HG03159 (cell line): ENCODE data around the gene DRD5.
"Not testable (repeated sequence)": the region's sequence is repeated elsewhere in the genome, so short reads cannot be mapped to it uniquely, and the experiment has no call there.

ENCODE experiments used
- ATAC-seq: cut with Tn5 transposase; IDR thresholded peaks from one replicate; pipeline ENCODE4 v1.9.1; 2021; ENCODE audit warnings: mild to moderate bottlenecking, moderate library complexity; ENCODE audit not compliant: unreplicated experiment

The DRD5 gene

DNA sequence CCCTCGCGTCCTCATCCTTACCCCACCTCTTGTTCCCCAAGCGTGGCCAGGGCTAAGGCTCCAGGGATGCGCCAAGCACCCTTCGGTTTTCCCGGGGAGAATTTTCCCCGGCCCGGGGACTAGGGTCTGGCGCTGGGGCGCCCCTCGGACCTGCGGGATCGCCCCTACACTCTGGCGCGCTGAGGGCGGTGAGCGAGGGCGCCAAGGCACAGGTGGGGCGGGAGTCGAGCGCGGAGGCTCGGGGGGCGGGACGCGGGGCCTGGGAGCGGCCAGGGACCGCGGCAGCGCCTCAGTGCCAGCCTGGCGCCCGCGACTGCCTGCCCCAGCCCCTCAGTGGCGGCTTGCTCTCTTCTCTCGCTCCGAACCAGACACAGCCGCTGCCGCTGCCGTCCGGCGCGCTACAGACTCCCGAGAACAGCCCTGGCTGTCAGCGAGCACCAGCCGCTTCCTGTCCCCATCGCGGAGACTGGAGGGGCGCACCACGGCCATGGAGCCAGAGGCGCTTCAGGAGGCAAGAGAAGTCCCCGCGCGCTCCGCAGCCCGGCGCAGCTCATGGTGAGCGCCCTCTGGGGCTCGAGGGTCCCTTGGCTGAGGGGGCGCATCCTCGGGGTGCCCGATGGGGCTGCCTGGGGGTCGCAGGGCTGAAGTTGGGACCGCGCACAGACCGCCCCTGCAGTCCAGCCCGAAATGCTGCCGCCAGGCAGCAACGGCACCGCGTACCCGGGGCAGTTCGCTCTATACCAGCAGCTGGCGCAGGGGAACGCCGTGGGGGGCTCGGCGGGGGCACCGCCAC, at the start of gene DRD5:
DRD5 (plus strand) TSS at position 292 of the 793 bp plus-strand sequence; CDS start at position 688, 396 bp downstream.
- ATAC-seq = no peak

DNA sequence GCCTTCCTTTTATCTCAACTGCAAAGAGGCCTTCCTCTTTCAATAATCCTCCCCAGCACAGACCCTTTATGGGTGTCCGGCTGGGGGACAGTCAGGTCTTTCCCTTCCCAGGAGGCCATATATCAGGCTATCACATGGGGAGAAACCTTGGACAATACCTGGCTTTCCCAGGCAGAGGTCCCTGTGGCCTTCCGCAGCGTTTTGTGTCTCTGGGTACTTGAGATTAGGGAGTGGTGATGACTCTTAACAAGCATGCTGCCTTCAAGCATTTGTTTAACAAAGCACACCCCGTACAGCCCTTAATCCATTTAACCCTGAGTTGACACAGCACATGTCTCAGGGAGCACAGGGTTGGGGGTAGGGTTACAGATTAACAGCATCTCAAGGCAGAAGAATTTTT, 49.2 kb upstream of the DRD5 start:
- ATAC-seq = not testable (repeated sequence)

DNA sequence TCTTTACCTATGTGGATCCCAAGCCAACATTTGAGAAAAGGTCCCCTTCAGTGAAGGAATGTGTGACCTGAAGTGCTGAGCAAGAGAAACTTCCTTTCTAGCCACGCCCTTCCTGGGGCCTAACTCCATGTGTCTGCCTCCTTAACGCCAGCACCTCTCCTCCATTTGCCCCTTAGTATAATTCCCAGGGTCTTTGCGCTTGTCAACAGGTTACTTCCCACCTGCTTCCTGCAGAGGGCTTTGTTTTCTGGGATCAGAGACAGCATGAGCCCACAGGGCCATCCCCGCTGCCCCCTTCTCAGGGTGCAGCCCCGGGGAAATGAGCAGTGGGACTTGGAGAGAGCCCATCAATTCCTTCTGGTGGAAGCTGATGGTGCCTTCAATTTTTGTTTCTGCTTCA, 45.9 kb upstream of the DRD5 start:
- ATAC-seq = no peak

DNA sequence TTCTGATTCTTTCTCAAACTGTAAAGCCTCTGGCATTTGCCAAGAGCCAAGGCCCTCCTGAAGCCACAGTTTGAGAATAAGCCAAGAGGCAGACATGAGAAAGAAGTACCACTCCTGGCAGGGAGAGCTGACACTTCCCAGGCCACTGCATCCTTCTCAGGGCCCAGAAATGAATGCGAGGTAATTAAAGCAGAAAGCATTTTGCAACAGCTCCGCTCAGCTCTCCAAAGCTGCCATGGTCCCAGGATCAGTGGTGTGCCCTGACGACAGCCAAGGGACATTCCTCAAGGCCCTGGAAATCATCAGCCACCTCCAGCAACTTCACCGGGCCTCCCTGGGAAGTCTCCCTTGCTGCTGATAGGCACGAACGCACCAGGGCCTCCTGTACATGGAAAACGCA, 44.2 kb upstream of the DRD5 start:
- not testable (repeated sequence) for ATAC-seq

DNA sequence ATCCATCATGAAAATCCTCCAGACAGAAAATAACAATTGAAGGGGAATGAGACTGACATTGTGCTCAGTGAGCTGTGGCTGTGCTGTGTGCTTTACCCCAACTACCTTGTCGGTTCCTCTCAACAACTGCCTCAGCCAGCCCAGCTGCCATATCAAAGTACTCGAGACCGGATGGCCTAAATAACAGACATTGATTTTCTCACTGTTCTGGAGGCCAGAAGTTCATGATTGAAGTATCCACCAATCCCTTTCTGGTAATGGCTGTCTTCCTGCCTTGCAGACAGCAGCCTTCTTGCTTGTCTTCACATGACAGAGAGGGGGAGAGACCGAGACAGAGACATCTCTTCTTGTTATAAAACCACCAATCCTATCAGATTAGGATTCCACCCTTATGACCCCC, 37.6 kb upstream of the DRD5 start:
- not testable (repeated sequence) for ATAC-seq

DNA sequence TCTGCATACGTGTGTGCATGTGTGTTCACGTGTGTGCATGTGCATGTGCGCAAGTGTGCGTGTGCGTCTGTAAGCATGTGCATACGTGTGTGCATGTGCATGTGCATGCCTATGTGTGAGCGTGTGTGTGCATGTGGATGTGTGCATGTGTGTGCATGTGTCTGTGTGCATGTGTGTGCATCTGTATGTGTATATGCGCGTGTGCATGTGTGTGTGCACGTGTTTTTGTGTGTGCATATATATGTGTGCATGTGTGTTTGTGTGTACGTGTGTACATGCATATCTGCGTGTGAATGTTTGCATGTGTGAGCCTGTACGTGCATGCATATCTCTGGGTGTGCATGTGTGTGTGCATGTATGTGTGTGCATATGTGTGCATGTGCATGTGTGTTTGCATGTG, 35.7 kb upstream of the DRD5 start:
- no peak for ATAC-seq

DNA sequence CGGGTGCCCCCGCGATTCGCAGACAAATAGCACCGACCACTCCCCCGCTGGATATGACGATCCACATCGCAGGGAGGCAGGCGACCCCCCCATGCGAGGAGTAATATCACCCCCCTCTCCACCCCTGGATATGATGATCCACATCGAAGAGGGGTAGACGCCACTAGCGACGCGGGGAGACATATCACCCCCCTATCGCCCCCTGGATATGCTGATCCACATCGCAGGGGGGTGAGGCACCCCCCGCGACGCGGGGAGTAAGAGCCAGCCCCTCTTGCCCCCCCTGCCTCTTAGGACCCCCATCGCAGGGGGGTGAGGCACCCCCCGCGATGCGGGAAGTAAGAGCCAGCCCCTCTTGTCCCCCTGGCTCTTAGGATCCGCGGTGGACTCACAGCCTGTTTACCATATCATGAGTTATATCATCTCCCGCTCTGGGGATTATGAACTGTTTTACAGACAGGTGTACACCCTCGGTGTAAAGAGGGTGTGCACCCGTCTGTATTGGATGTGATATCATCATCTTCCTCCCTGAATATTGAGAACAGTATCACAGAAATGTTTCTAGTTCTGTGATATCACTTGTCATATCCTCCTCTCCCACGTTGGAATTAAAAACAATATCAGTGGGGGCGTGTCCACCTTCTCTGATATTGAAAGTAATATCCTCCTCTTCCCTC, 22.7 kb upstream of the DRD5 start:
- no peak for ATAC-seq

DNA sequence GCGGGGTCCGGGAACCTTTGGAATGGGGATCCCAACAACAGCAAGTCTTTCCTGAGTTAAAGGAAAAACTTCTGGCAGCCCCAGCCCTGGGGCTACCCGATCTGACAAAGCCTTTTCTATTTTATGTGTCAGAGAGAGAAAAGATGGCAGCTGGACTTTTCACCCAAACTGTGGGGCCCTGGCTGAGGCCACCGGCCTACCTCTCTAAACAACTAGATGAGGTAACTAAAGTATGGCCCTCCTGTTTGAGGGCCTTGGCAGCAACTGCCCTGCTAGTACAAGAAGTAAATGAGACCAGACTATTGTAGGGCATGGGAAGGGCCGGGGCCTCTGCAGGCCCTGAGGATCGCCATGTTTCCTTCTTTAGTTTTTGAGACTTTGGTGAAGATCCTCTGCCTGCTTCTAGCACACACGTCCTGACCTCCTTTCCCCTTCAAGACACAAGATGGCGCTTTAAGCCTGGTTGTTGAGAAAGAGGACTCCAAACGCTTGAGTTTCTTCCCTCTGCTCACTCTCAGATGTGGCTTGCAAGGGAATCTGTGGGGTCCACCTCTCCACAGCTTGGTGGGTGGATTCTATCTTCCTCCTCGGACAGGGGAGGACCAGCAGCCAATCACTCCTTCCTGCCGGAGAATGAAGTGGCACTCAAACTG, 18.5 kb upstream of the DRD5 start:
- ATAC-seq = no peak

DNA sequence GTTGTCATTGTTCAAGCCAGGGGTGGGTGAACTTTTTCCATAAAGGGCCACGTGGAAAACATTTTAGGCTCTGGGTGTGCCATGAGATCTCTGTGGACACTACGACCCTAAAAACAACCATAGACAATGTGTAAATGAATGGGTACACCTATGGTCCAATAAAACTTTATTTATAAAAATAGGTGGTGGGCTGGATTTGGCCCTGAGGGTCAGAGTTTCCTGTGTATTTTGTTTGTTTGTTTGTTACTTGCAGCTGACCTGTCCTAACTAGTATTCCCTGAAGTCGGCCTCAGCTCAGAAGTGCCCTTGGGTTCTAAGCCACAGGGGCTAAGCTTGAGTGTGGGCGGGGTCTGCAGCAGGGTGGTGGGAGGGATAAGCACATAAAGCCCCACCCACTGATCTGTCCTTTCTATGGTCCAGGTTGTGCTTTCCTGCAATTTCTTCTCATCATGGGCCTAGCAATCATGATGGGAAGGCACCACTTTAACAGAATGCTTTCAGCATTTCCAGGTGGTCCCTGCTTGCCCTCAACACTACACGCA, 17.2 kb upstream of the DRD5 start:
- ATAC-seq = no peak

DNA sequence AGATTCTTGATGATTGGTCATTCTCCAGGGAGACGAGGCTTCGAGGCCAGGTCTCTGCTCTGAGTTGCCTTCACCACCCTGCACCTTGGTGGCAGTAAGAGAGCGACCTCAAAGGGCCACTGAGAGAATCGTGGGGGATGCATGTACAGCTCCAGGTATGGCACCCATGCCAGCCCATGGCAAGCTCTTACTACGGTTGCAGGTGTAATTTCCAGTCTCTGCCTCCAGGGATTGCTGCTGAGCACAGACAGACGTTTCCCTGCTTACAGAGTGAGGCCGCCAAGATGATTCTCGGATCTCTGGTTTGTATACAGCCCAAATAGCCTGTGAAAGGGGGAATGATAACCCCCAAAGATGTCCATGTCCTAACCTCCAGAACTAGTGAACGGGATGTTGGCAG, 16.3 kb upstream of the DRD5 start:
- ATAC-seq = no peak

DNA sequence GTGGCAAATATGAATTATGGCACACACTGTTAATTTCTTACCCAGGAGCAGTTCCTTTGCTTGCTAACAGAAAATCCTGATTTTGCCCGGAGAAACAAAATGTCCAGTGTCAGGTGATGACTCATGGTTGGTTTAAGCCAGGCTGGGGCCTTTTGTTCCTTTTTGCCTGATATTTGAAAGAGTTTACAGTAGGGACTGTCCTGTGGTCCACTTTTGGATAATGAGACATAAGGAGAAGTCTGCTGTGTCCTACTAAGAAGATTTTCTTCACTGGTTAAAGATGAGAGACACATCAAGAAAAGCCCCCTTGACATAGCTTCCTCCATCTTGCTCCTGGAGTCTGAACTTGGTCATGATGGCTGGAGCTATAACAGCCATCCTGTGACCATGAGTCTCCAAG, 12.1 kb upstream of the DRD5 start:
- ATAC-seq = no peak

DNA sequence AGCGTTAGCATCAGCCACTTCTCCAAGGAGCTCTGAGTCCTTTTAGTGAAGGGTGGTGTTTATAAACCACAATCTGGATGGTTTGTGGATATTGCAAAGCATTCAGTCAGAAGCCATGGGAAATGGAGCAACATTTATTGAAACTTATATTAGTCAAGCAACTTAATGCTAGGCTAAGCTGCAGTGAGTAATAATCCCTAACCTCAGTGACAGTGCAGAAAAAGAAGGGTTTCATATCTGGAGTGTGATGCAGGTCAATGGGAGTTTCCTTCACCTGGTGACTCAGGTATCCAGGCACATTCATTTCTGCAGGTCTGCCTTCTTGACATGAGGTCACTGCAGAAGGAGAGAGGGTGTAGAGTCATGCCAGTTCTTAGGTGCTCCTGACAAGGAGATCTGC, 10.4 kb upstream of the DRD5 start:
- ATAC-seq = no peak

DNA sequence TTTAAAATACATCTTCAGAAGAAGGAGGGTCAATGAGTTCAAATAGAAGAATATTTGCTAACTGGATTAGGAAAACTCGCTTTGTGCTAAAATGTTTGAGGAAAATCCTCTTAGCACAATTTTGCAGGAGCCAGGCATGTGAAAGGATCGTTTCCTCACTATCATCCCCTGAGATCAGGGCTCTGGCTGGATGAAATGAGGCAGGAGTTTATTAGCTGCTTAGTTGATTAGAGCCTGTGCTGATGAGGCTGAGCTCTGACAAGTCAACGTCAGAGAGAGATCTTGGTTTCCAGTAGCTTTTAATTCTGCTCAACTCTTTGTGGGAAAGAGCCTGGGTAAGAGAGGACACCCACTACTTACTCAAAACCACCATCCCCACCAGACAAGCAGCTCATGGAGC, 8.0 kb upstream of the DRD5 start:
- no peak for ATAC-seq

DNA sequence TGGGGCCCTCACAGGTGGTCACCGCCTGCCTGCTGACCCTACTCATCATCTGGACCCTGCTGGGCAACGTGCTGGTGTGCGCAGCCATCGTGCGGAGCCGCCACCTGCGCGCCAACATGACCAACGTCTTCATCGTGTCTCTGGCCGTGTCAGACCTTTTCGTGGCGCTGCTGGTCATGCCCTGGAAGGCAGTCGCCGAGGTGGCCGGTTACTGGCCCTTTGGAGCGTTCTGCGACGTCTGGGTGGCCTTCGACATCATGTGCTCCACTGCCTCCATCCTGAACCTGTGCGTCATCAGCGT, 652 bp downstream of the DRD5 start:
- no peak for ATAC-seq

DNA sequence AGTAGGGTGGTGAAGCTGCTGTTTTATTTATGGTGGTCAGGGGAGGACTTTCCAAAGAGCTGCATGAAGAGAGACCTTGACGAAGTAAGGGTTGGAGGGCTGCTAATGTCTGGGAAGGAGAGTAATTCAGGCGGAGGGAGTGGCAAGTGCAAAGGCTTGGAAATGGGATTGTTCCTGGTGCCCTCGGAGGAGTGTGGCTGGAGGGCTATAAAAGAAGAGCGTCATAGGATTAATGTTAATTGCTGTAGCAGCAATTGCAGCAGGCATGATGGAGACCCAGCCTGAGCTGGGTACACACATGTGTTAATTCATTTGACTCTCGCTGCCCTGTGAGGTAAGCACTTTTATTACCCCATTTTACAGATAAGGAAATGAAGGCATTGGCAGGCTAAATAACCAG, 4.5 kb downstream of the DRD5 start:
- not testable (repeated sequence) for ATAC-seq

DNA sequence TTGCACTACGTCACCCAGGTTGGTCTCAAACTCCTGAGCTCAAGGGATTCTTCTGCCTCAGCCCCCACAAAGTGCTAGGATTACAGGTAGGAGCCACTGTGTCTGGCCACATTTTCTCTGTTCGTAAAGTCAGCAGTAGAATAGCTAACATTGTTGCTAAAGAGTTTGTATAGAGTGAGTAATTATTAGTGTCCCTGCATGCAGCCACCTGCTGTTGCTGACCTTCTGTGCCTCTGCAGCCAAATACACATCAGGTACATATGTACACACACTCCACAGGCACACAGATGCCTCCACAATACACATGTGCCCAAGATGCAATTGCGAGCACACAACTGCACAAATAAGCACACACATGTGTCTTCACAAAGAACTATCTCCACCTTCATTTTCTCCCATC, 10.9 kb downstream of the DRD5 start:
- no peak for ATAC-seq

DNA sequence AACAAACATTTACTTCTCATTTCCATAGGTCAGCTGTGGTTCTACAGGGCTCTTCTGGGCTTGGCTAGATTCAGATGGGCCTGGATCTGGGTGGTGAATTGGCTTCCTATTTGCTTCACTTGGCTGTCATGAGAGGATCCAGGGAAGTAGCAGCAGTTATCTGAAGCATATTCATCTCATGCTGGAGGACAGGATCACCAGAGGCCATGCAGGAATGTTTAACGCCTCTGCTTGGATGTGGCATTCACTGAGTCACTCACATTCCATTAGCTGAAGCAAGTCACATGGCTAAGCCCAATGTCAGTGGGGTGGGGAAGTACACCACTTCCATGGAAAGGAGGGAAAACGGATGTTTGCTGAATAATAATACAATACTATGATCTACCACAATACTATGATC, 15.2 kb downstream of the DRD5 start:
- ATAC-seq = not testable (repeated sequence)

DNA sequence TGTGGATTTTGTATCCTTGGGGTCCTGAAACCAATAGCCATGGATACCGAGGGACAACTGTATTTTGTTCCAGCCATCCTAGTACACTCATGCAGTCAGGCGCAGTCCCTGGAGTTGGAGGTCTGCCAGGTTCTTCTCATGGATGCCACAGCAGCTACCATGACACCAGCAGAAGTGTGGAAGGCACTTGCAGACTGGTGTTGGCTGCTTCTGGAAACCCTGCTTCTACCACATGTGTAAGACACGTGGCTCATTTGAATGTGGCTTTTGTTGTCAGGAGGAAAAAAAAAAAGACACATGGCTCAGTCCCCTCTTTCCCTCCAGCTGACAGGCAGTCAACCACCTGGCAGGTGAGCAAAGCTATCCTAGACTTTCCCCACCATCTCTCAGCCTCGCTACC, 19.4 kb downstream of the DRD5 start:
- no peak for ATAC-seq

DNA sequence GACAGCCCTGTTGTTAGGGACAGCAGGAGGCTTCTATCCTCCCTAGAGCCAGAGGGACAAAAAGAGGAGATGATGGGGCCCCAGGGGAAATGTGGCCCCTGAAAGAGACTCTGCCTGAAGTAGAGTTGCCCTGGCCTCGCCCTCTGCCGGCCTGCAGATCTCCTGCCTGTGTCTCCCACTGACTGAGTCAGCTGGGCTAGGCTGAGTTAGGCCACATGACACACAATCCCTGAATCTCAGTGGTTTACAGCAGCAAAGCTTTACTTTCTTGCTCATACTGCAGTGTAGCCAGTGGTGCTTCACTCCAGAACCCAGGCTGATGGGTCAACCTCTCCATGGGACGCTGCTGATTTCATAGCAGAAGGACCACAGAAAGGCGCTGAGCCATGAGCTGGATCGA, 23.5 kb downstream of the DRD5 start:
- no peak for ATAC-seq

DNA sequence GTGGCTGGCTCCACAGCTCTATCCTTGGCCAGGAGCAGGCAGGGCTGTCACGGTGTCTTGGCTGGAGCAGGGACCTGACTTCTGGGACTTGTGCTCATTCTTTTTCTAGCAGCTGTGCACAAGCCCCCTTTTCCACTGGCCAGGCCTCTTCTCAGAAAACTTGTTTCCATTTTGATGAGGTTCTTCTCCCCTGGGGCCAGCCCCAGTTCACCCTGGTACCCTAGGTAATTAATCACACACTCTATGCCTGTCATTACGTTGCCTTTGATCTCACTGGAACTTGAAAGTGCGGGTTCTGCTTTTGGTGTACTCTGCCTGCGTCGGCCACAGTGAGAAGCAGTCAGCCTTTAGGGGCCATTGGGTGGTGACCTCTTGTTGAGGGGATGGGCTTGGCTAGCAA, 26.6 kb downstream of the DRD5 start:
- no peak for ATAC-seq

DNA sequence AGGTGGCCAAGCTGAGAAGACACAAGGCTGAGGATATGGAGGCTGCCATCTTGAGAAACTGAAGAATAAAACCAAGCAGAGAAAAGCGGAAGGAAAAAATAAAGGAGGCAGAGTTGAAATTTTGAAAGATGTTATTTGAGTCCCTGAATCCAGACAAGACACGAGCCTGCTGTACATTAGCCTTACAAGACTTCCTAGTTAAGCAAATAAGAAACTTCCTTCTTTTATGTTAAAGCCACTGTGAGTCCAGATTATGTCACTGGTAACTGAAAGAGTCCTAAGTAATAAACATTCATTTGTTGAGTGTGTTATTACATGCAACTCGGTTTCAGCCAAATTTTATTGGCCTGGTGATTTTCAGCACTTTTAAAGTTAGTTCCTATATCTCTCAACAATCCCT, 30.4 kb downstream of the DRD5 start:
- no peak for ATAC-seq
